ENCODE measurements around the gene ZNF611.

DNA sequence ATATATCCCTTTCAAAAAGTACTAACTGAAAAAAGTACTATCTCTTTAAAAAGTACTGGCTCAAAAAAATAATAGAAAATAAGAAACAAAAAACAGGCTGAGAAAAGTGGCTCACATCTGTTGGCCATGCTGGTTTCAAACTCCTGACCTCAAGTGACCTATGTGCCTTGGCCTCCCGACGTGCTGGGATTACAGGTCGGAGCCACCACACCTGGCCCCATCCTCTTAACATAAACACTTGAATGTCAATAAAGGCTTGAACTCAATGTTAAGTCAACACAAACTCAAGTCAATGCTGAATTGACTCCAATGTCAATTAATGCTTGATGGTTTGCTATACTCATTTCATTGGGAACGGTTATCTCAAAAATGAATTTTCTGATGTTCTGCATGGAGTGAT lies 30.9 kb downstream of the ZNF611 start:
- TF ChIP-seq, protein P1, sequence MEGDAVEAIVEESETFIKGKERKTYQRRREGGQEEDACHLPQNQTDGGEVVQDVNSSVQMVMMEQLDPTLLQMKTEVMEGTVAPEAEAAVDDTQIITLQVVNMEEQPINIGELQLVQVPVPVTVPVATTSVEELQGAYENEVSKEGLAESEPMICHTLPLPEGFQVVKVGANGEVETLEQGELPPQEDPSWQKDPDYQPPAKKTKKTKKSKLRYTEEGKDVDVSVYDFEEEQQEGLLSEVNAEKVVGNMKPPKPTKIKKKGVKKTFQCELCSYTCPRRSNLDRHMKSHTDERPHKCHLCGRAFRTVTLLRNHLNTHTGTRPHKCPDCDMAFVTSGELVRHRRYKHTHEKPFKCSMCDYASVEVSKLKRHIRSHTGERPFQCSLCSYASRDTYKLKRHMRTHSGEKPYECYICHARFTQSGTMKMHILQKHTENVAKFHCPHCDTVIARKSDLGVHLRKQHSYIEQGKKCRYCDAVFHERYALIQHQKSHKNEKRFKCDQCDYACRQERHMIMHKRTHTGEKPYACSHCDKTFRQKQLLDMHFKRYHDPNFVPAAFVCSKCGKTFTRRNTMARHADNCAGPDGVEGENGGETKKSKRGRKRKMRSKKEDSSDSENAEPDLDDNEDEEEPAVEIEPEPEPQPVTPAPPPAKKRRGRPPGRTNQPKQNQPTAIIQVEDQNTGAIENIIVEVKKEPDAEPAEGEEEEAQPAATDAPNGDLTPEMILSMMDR (IDR thresholded peaks at IDR 0.05) = no peak
- TF ChIP-seq POLR2A (IDR thresholded peaks at IDR 0.05) (no peak), POLR2AphosphoS5 (IDR thresholded peaks at IDR 0.05; ENCODE audit: insufficient read depth in 1 of 2, low read depth in 1 of 2) (no peak)
